CD4-positive, alpha-beta T cell treated with Interferon alpha-2 for 1 hour (primary cell): ENCODE results near the gene RHEX.
A peak's percentile ranks its signal among the peaks of the same experiment; 100 is the strongest.

Experiments
- DNase-seq, 2 donors: peaks; one replicate each; pipeline ENCODE4 v3.0.0-alpha.2; 2020 to 2022

RHEX gene

GRCh38 chr1:206098242-206098919 is 45.4 kb downstream of the RHEX start:
- DNase-seq, result no peak

GRCh38 chr1:206100226-206100815 is 47.3 kb downstream of the RHEX start:
- no peak for DNase-seq

GRCh38 chr1:206101351-206102045 is 48.5 kb downstream of the RHEX start:
- DNase-seq, result no peak

- DNase-seq, result no peak
These were observed 49.4 kb downstream of the RHEX start for GRCh38 chr1:206102292-206102936.

GRCh38 chr1:206103979-206104378 is 51.0 kb downstream of the RHEX start:
- DNase-seq, result no peak

- no peak for DNase-seq
These were observed 52.6 kb downstream of the RHEX start for GRCh38 chr1:206105464-206105995.

GRCh38 chr1:206106328-206107167 is 53.6 kb downstream of the RHEX start:
- peak; percentile 72 to 77 for DNase-seq

GRCh38 chr1:206107168-206107544 is 54.2 kb downstream of the RHEX start:
- no peak for DNase-seq

GRCh38 chr1:206108635-206109034 is 55.7 kb downstream of the RHEX start:
- DNase-seq, result no peak

GRCh38 chr1:206109718-206110117 is 56.7 kb downstream of the RHEX start:
- DNase-seq, result no peak

GRCh38 chr1:206110161-206110560 is 57.2 kb downstream of the RHEX start:
- no peak for DNase-seq

- no peak for DNase-seq
These were observed 57.8 kb downstream of the RHEX start for GRCh38 chr1:206110820-206111219.

GRCh38 chr1:206111271-206111927 is 58.4 kb downstream of the RHEX start:
- DNase-seq, result no peak

GRCh38 chr1:206112600-206113301 is 59.8 kb downstream of the RHEX start:
- no peak for DNase-seq

- no peak for DNase-seq
These were observed 62.0 kb downstream of the RHEX start for GRCh38 chr1:206114692-206115640.

GRCh38 chr1:206115791-206116190 is 62.8 kb downstream of the RHEX start:
- no peak for DNase-seq

- no peak for DNase-seq
These were observed 63.4 kb downstream of the RHEX start for GRCh38 chr1:206116191-206116872.

GRCh38 chr1:206116873-206117150 is 63.8 kb downstream of the RHEX start:
- DNase-seq, result no peak

- DNase-seq, result no peak
These were observed 64.4 kb downstream of the RHEX start, which contains the start of gene AVPR1B for GRCh38 chr1:206117151-206117948. AVPR1B (minus strand) TSS chr1:206117388; CDS start chr1:206116890, 498 bp downstream.
